NCI-H2029 treated with DMSO at 0.1 percent for 48 hours (cell line): ENCODE data around the gene HARS2.
"Not testable (repeated sequence)": the region's sequence is repeated elsewhere in the genome, so short reads cannot be mapped to it uniquely, and the experiment has no call there.

Source experiments
- DNase-seq: peaks from one replicate; lab custom pipeline; 2025; lab: John Stamatoyannopoulos, UW

Gene HARS2, protein sequence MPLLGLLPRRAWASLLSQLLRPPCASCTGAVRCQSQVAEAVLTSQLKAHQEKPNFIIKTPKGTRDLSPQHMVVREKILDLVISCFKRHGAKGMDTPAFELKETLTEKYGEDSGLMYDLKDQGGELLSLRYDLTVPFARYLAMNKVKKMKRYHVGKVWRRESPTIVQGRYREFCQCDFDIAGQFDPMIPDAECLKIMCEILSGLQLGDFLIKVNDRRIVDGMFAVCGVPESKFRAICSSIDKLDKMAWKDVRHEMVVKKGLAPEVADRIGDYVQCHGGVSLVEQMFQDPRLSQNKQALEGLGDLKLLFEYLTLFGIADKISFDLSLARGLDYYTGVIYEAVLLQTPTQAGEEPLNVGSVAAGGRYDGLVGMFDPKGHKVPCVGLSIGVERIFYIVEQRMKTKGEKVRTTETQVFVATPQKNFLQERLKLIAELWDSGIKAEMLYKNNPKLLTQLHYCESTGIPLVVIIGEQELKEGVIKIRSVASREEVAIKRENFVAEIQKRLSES

DNA sequence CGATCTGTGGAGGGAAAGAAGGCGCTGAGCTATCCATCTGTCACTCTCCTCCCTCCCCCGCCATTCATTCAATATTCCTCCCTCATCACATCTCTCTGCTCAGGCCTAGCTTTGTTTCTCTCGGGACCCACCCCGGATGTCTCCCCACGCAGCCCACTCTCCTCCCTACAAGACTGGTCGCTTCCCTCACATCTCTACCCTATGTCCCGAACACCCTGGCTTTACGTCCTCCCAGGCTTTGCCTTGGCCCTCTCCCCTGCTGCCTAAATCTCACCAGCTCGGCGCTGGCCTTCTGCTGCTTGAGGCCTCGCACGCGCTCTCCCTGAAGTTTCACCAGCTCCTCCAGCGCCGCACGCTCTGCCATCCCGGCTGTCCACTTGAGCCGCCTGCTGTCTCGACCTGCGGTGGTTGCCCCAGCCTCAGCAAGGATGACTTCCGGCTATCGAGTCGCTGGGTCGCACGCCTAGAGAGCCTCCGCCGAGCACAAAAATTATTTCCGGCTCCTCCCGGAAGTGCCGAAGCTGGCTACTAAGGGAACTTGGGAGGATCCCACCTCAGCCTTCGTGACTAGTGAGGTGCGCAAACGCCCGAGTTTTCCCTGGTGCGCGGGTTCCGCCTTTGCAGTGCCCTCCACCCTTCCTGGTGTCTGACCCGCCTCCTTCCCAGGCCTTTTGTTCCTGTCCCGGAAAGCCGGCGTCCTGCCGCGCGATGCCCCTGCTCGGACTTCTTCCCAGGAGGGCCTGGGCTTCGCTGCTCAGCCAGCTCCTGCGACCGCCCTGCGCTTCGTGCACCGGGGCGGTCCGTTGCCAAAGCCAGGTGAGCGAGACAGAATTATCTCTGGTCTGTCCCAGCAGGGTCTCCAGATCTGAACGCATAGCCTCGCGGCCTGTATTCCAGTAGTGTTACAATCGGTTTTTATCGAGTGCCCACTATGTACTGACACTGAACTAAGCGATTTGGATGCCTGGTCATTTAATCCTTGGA is at the start of gene HARS2, which contains the start of gene HARS1:
Gene HARS2, plus strand, starts transcription at position 515 of the 984 bp plus-strand sequence. Its CDS starts 194 bp downstream, at position 709.
Gene HARS1, minus strand, starts transcription at position 430 of the 984 bp plus-strand sequence. Its CDS starts 66 bp downstream, at position 364.
- DNase-seq = peak; percentile 89

DNA sequence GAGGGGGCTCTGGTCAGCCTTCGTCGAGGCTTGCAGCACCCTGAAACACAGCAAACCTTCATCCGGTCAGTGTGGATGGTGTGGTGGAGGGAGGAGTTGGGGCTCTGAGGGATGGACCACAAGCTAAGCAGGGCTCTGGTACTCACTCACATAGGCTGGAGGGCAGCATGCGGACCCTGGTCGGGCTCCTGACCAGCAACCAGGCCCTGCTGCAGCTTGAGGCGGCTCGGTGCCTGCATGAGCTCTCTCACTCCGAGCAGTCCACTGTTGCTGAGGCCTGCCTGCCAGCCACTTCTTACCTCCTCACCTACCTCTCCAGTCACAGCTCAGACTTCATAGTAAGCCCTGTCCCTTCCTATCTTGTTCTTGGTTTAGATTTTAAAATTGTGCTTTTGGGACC is 49.5 kb upstream of the HARS2 start:
- DNase-seq = no peak

DNA sequence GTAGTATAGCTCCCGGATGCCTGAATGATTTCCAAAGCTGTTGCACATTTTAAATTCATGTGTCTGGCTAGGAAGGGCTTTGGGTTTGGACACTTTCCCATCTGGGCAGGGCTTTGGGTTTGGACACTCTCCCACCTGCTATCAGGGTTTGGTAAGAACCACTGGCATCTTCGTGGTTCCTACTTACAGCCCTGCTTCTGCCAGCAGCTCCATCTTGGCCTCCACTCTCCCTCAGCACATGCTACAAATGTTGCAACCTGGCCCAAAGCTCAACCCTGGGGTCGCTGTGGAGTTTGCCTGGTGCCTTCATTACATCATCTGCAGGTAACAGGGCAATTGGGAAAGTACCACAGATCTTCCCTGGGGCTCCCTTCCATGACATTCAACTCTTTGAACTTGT is 48.5 kb upstream of the HARS2 start:
- no peak for DNase-seq

DNA sequence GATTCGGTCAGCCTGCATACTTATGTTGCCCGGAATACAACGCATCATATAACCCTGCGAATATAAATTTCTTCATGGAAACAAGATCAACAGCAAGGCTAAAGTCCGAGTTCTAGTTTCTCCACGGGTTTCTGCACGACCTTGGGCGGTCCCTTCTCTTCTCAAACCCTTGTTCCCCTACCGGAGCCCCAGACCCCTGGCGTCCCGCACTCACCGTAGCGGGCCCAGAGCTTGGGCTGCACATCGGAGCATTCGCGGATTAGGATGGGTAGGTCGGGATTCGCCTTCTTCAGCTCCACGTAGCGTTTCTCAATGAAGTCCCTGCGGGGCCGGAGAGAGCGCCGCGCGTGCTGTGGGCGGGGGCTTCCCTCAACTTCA is 44.2 kb upstream of the HARS2 start:
- no peak for DNase-seq

DNA sequence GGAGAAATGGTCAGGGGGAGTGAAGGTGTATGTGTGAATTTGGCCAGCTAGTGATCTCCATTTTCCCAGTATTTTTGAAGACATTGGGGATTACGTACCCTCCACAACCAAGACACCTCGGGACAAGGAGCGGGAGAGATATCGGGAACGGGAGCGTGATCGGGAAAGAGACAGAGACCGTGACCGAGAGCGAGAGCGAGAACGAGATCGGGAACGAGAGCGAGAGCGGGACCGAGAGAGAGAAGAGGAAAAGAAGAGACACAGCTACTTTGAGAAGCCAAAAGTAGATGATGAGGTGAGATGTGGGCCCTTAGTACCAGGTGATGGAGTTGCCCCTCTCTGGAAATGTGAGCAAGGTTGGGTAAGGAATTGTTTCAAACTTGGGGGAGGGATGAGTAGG is 32.4 kb upstream of the HARS2 start:
- no peak for DNase-seq

DNA sequence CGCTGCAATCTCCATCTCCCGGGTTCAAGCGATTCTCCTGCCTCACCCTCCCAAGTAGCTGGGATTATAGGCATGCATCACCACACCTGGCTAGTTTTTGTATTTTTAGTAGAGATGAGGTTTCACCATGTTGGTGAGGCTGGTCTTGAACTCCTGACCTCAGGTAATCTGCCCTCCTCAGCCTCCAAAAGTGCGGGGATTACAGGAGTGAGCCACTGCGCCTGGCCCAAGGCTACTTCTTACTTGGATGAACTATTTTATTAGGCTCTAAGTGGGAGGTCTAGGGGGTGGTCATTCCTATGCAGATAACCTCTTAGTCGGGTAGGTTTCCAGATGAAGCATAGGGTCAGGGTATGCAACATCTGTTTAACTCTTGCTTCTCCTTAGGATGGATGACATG is 30.9 kb upstream of the HARS2 start:
- not testable (repeated sequence) for DNase-seq

DNA sequence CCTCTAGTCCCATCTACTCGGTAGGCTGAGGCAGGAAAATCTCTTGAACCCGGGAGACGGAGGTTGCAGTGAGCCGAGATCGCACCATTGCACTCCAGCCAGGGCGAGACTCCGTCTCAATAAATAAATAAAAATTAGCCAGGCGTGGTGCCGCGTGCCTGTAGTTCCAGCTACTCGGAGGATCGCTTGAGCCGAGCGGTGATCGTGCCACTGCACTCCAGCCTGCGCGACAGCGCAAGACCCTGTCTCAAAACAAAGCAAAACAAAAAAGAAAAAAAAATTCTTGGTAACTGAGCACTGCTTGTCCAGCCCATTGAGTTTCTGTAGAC is 27.3 kb upstream of the HARS2 start:
- no peak for DNase-seq

DNA sequence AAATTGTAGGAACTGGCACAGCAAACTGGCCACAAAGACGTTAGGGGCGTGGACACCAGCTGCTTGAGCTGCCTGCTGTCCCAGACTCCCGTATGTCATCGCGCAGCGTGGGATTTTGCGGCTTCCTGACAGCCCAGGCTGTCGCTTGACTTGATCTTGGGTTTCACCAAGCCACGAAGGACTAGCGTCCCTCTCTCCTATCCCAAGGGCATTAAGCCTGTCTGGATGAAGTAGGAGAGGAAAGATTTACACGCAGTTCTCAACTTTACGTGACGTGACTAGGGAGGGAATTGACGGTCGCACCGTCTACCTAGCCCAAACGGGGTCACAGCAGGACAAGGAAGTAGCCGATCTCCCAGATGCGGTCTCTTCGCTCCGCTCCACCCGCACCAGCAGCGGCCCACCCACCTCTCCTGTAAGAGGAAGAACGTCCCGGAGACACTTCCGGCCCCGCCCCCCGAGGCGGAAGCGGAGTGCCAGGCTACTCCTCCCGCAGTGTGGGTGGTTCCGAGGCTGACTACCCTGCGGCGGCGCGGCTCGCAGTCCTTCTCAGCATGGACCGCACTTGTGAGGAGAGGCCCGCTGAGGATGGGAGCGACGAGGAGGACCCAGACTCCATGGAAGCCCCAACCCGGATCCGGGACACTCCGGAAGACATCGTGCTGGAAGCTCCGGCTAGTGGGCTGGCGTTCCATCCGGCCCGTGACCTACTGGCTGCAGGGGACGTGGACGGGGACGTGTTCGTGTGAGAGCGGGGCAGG is 26.7 kb upstream of the HARS2 start, which contains the start of gene WDR55:
Gene WDR55, plus strand, starts transcription at position 546 of the 761 bp plus-strand sequence. Its CDS starts 9 bp downstream, at position 555.
- DNase-seq = peak; percentile 71

DNA sequence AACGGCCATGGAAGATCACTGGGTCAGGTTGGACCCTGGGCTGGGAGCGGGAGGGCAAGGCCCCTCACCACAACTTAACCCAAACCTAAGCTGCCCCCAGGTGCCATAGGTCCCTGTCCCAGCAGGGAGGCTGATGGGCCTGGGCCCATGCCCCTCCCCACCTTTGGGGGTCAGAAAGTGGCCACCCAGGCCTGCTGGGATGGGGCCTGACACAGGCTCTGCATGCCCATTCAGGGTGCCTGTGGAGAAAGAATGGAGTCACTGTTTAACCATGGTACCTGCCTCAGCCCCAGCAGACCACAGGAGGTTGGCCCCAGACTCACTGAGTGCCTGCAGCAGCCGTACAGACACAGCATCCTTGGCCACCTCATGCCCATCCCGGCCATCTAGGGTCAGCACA is 20.2 kb upstream of the HARS2 start:
- DNase-seq = not testable (repeated sequence)

DNA sequence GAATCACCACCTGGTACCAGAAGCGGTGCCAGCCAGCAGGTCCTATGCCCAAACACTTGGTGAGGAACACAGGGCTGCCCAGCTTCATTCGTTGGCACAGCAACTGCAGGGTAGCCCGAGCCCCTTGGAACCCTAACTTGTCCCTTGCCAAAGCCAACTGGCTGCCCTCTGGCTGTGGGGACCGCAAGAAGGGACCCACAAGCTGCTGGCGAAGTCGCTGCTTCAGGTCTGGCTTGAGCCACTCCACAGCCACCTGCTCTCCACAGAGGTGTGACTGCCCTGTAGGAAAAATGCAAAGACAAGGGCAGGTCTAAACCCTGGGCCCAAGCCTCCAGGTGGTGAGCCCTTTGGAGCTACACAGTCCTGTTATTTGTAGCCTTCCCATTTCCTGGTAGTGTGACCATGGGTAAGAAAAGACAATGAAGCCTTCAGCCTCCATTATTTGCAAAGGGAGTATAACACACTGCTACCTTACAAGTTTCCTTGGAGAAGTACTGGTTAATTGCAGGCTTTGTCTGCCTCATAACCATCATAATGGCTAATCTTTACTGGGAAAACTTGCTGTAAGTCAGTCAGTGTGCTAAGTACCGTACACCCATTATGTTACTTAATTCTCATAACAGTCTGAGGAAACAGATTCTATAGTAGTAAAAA is 19.7 kb upstream of the HARS2 start:
- no peak for DNase-seq

DNA sequence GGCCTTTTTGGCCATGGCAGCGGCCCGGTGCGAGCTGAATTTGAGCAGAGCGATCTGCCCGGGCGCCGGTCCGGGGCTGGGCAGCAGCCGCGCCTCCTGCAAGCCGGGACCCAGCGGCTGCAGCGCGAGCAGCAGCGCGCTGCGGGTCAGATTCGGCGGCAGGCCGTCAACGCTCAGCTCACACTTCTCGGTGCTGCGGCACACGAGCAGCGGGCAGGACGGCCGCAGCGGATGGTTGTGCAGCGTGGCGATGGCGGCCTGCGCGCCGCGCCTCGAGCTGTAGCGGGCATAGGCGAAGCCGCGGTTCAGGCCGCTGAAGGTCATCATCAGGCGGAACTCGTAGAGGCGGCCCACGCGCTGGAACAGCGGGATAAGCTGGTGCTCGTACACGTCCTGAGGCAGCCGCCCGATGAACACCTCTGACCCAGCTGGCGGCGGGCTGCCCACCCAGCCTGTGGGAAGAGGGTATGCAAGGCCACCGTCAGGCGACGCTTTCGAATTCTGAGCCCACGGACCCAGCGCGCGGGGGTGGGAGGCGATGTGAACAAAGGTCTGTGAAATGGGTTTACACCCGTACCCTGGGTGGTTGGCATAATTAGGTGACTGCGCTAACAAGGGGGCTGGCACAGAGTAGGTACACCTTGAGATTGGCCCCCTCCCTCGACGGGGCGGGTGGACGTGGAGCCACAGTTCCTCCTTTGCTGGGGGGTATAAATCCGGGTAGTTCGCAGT is 18.6 kb upstream of the HARS2 start:
- DNase-seq = no peak

DNA sequence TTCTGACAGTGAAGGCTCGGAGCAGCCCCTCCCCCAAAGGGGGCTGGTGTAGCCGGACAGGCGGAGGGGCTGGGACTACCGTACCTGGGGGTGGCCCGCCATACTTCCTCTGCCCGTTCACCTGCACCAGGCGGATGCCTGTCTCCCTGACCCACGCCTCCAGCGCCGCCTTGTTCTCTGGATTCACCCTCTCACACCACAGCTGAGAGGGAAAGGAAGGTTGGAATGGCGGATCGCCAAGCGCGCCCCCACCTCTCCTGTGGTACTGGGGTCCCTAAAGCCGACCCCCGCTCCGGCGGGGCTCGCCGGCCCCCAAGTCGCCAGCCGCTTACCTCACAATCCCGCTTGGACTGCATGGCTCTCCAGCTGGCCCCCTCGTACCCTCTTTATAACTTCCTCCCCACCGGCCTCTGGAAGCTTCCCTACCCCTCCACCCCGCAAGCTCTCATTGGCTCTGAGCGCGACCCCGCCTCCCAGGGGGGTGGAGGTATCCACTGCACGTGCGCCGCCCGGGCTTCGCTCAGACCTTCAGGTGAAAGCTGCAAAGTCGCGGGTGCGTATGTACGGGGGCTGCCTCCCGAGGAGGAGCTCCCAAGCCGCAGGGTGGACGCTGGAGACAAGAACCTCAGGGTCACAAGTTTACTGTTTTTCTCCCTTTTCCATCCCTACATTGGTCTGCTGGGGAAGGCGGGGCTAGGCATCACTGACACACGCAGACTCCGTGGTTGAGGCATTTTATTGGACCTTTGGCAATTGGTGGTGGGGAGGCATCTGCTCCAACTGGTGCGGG is 17.9 kb upstream of the HARS2 start, which contains the start of gene DND1:
Gene DND1, minus strand, starts transcription at position 390 of the 790 bp plus-strand sequence. Its CDS starts 34 bp downstream, at position 356.
- no peak for DNase-seq

DNA sequence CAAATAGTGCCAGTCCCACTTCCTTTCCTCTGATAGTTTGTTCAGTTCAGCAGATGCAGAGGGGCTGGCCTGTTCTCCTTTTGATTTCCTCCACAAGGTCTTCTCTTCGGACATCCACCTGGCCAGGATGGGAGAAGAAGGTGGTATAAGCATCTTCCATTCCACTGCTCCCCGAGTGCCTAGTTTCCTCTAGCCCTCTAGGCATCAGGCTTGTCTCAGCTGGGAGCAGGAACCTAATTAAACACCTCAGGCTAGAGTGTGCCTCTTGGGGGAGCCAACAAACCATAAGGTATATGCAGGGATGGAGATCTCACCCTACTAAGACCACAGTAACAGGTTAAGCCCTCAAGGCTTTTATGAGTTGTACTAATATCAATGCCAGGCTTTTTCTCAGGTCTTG is 17.0 kb upstream of the HARS2 start:
- DNase-seq = no peak

DNA sequence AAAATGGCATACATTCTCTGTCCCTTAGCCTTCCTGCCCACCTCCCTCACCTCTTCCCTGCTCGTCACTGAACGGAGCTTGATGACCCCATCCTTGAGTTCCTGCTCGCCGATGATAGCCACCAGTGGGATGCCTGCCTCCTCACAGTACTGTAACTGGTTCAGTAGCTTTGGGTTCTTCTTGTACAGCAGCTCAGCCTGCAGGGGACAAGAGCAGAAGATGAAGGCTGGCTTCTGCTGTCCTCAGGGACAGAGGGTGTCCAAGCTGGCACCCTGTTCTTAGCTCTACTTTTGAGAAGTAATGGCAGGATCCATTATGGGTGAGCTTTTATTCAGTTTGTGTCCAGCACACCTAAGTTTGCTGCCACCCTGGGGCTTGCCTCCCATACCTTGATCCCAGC is 16.6 kb upstream of the HARS2 start:
- no peak for DNase-seq

DNA sequence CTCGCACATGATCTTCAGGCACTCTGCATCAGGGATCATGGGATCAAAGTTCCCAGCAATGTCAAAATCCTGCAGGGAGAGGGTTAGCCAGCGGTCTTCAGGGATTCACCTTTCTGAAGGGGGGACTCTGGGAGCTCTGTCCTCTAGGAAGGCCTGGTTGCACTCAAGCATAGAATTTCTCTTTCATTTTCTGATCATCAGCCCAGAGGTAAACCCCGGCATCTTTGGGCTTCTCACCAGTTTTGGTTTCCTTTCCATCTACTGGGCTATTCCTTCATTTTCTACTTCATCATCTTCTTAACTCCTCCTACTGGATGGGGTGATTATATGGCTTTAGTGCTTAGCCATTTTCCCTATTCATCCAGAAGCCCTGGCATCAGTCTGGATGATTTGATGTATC is 13.3 kb upstream of the HARS2 start:
- no peak for DNase-seq

DNA sequence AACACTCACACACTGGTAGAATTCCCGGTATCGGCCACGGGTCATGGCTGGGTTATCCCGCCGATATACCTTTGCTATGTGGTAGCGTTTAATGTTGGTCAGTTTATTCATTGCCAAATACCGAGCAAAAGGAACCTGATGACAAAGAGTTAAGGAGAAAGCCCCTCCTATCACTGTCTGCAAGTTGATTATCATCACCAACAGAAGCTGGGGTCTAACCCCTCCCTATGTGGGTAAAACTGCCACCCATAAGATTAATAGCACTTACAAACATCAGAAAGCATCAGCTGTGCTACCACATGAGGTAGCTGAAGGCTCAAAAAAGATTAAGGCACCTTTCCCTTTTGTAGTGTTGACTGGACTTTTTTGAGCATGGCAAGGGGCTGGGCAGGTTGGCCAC is 12.3 kb upstream of the HARS2 start:
- no peak for DNase-seq

DNA sequence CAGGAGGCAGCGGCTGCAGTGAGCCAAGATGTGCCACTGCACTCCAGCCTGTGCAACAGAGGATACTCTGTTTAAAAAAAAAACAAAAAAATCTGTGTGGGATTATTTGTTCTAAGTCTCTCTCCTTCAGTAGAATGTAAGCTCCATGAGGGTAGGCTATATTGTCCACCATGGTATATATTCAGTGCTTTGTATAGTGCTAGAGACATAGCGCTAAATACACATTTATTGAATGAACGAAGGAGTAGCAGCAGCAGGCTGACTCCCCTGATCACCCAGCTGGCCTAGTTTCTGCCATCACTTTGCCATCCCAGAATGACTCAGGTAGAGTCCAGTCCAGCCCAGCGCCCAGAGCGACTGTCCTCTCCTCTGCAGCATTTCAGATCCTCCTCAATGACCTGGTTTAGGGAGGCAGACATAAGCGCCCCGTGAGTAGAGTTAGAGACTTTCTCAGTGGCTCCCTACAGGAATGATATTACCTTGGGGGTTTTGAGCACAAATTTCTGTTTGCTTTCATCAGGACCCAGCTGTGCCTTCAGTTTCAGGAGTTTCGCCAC is 801 bp upstream of the HARS2 start:
- DNase-seq = no peak

DNA sequence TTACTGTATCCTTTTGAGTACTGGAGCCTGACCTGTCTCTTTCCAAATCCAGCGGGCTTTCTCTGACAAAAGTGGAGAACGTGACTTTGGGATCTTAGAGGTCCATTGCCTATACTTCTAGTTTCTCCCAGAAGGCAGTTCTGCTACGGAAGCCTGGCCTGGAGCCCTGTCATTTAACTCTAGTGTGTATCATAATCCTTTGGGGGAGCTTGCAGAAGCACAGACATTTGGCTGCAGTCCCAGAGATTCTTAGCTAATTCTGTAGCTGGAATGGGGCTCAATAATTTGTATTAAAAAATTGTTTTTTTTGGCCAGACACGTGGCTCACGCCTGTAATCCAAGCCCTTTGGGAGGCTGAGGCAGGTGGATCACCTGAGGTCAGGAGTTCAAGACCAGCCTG is 3.0 kb downstream of the HARS2 start:
- no peak for DNase-seq

DNA sequence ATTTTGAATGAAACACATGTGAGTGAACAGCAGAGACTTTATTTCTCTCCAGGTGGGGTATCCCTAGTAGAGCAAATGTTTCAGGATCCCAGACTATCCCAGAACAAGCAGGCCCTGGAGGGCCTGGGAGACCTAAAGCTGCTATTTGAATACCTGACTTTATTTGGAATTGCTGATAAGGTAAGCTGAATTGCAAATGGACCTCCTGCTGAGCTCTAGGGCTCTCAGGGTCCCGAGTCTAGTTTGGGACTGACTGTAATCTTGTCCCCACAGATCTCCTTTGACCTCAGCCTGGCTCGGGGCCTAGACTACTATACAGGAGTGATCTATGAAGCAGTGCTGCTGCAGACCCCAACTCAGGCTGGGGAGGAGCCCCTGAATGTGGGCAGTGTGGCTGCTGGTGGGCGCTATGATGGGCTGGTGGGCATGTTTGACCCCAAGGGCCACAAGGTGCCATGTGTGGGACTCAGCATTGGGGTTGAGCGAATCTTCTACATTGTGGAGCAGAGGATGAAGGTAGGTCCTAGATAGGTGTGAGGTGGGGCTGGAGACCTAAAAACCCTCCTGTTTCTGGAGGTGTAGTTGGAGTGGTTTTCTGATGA is 5.7 kb downstream of the HARS2 start:
- DNase-seq = no peak
